Loucy (cell line): ENCODE data around the gene ACHE.

Source experiments
- H2AFZ ChIP-seq: fragments of 200-600 bp; sonication (generic); 2 replicates; pipeline ENCODE4 v1.6.0; 2016; ENCODE audit warnings: antibody characterized with exemption, mild to moderate bottlenecking, low read length, moderate library complexity
- H3F3A ChIP-seq: fragments of 200-600 bp; 2 replicates; pipeline ENCODE4 v1.6.0; 2016; ENCODE audit warnings: antibody characterized with exemption, low read depth, mild to moderate bottlenecking
- H3K27me3 ChIP-seq: fragments of 200-600 bp; sonication (generic); 2 replicates; pipeline ENCODE4 v1.6.1; 2014; ENCODE audit warnings: low read length, mild to moderate bottlenecking; ENCODE audit not compliant: insufficient read depth, poor library complexity, severe bottlenecking
- H3K36me3 ChIP-seq: fragments of 200-600 bp; sonication (generic); 2 replicates; pipeline ENCODE4 v1.6.1; 2016; ENCODE audit warnings: low read length; ENCODE audit not compliant: insufficient read depth
- H3K4me1 ChIP-seq: fragments of 200-600 bp; sonication (generic); 2 replicates; pipeline ENCODE4 v1.5.1; 2014; ENCODE audit warnings: low read length, mild to moderate bottlenecking; ENCODE audit not compliant: insufficient read depth, poor library complexity, severe bottlenecking
- H3K4me2 ChIP-seq: fragments of 200-600 bp; sonication (generic); 2 replicates; pipeline ENCODE4 v1.6.0; 2014; ENCODE audit warnings: antibody characterized with exemption, low read length, low read depth, mild to moderate bottlenecking; ENCODE audit not compliant: poor library complexity, severe bottlenecking
- H3K4me3 ChIP-seq: fragments of 200-600 bp; sonication (generic); 2 replicates; pipeline ENCODE4 v1.5.1; 2014; ENCODE audit warnings: low read length, mild to moderate bottlenecking, mixed read lengths; ENCODE audit not compliant: poor library complexity, severe bottlenecking
- H3K79me2 ChIP-seq: fragments of 200-600 bp; sonication (generic); 2 replicates; pipeline ENCODE4 v1.6.1; 2014; ENCODE audit warnings: low read length; ENCODE audit not compliant: insufficient read depth
- H3K9ac ChIP-seq: fragments of 200-600 bp; sonication (generic); 2 replicates; pipeline ENCODE4 v1.6.0; 2014; ENCODE audit warnings: mild to moderate bottlenecking, low read depth, low read length, moderate library complexity; ENCODE audit not compliant: poor library complexity, severe bottlenecking
- H3K9me2 ChIP-seq: fragments of 200-600 bp; sonication (generic); replicated peaks from 2 replicates; pipeline ENCODE4 v1.6.1; 2016; ENCODE audit warnings: low read depth, low read length, mixed read lengths
- H3K9me3 ChIP-seq: fragments of 200-600 bp; sonication (generic); 2 replicates; pipeline ENCODE4 v1.6.1; 2014; ENCODE audit warnings: mild to moderate bottlenecking, antibody characterized with exemption, low read length, low read depth; ENCODE audit not compliant: insufficient read depth
- H4K20me1 ChIP-seq: fragments of 200-600 bp; sonication (generic); 2 replicates; pipeline ENCODE4 v1.6.0; 2014; ENCODE audit warnings: antibody characterized with exemption, low read length, mild to moderate bottlenecking; ENCODE audit not compliant: insufficient read depth, poor library complexity, severe bottlenecking
- EZH2phosphoT487 ChIP-seq: fragments of 200-600 bp; IDR thresholded peaks from 2 replicates; pipeline ENCODE4 v1.6.1; 2018; ENCODE audit warnings: antibody characterized with exemption, mild to moderate bottlenecking, moderate library complexity, borderline replicate concordance
- TF ChIP-seq, protein P1 (sequence below): fragments of 200-600 bp; sonication (generic); conservative IDR thresholded peaks from 2 replicates; pipeline ENCODE4 v1.5.1; 2014; ENCODE audit warnings: mild to moderate bottlenecking, antibody characterized with exemption, low read length

The ACHE gene

DNA sequence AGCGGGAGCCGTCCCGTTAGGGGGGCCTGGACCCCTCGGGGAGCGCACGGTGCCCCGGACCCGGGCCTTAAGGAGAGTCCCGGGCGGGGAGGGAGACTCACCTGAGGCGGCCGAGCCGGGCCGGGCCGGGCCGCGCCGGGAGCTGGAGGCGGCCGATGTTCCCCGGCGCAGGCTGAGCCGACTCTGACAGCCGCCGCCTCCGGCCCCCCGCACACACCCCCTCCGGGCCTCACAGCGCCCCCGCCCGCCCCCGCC, at the start of gene ACHE:
Gene ACHE (minus strand): TSS at position 188 of the 255 bp plus-strand sequence. CDS start 1,656 bp downstream, outside the sequence.
- Histone ChIP-seq H3K36me3 (no peaks in the 10 kb centered on the region), H3K9ac (no peak within 1 kb of the TSS), H3K79me2 (no peaks in the 10 kb centered on the region), H3K27me3 (no peaks in the 10 kb centered on the region), H3F3A (no peaks in the 10 kb centered on the region), H2AFZ (no peak within 1 kb of the TSS), H3K9me3 (no peaks in the 10 kb centered on the region), H3K9me2 (no peaks in the 10 kb centered on the region), H4K20me1 (no peaks in the 10 kb centered on the region), H3K4me2 (no peak within 1 kb of the TSS), H3K4me3 (no peak within 1 kb of the TSS), H3K4me1 (no peaks in the 10 kb centered on the region)
- no peak for TF ChIP-seq EZH2phosphoT487
- TF ChIP-seq, protein P1, sequence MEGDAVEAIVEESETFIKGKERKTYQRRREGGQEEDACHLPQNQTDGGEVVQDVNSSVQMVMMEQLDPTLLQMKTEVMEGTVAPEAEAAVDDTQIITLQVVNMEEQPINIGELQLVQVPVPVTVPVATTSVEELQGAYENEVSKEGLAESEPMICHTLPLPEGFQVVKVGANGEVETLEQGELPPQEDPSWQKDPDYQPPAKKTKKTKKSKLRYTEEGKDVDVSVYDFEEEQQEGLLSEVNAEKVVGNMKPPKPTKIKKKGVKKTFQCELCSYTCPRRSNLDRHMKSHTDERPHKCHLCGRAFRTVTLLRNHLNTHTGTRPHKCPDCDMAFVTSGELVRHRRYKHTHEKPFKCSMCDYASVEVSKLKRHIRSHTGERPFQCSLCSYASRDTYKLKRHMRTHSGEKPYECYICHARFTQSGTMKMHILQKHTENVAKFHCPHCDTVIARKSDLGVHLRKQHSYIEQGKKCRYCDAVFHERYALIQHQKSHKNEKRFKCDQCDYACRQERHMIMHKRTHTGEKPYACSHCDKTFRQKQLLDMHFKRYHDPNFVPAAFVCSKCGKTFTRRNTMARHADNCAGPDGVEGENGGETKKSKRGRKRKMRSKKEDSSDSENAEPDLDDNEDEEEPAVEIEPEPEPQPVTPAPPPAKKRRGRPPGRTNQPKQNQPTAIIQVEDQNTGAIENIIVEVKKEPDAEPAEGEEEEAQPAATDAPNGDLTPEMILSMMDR: no peak

DNA sequence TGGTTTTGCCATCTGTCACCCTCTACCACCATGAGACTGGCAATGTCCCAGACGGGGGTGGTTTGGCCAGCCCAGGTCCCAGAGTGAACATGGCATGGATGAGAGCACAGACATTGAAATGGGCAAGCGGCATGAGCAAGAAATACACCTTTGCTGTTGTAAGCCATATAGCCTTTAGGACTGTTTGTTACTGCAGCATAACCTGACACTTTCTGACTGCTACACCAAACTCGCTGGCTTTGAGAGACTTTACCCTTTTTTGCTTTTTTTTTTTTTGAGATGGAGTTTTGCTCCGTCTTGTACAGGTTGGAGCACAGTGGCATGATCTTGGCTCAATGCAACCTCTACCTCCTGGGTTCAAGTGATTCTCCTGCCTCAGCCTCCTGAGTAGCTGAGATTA, 48.5 kb upstream of the ACHE start:
- H3K9me2 ChIP-seq: no peaks in the 10 kb centered on the region
- no peaks in the 10 kb centered on the region for H3K4me1 ChIP-seq
- no peak overlapping the region for H3K4me2 ChIP-seq
- no peaks in the 10 kb centered on the region for H3K36me3 ChIP-seq
- H2AFZ ChIP-seq: no peak overlapping the region
- H3K79me2 ChIP-seq: no peaks in the 10 kb centered on the region
- no peak for TF ChIP-seq EZH2phosphoT487
- TF ChIP-seq, protein P1: no peak
- no peaks in the 10 kb centered on the region for H3K27me3 ChIP-seq
- no peak overlapping the region for H3K9ac ChIP-seq
- no peak overlapping the region for H3K4me3 ChIP-seq
- H3K9me3 ChIP-seq: no peaks in the 10 kb centered on the region
- no peaks in the 10 kb centered on the region for H4K20me1 ChIP-seq
- H3F3A ChIP-seq: no peaks in the 10 kb centered on the region

DNA sequence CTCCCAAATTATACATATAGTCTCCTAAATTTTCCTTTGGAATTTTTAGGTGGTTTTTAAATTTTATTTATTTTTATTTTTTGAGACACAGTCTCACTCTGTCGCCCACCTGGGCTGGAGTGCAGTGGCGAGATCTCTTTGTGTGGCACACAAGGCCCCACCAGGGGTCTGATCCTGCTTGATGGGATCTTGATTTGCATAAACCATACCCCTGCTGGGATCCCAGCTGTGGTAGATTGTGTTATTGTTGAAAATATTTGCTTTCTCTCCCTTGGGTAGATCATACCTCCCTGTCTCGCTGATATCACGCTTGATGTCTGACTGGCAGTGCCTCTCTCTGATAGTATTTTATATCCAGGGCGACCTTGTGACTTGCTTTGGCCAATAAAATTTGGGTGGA, 48.0 kb upstream of the ACHE start:
- no peaks in the 10 kb centered on the region for H3K36me3 ChIP-seq
- H3K4me2 ChIP-seq: no peak overlapping the region
- H3K9ac ChIP-seq: no peak overlapping the region
- no peaks in the 10 kb centered on the region for H4K20me1 ChIP-seq
- no peak overlapping the region for H3K4me3 ChIP-seq
- no peak overlapping the region for H2AFZ ChIP-seq
- no peaks in the 10 kb centered on the region for H3F3A ChIP-seq
- no peaks in the 10 kb centered on the region for H3K79me2 ChIP-seq
- TF ChIP-seq EZH2phosphoT487: no peak
- TF ChIP-seq, protein P1: no peak
- H3K27me3 ChIP-seq: no peaks in the 10 kb centered on the region
- H3K9me2 ChIP-seq: no peaks in the 10 kb centered on the region
- no peaks in the 10 kb centered on the region for H3K4me1 ChIP-seq
- H3K9me3 ChIP-seq: no peaks in the 10 kb centered on the region
